SK-N-SH (cell line): ENCODE data around the gene ACTR3. TPM values are rescaled to one million over a fixed set of nuclear protein-coding genes. Genes with fewer than 3 reads are reported as not detected.

ENCODE experiments used
- CTCF ChIA-PET: fragments of 300-600, 350-600 bp; formaldehyde crosslinking; extraction: SDS; loops from one replicate; lab custom pipeline; 2021; lab: Yijun Ruan, JAX
- POLR2A ChIA-PET: fragments of 350-600 bp; sonication (Branson Sonifier 250); formaldehyde crosslinking; extraction: SDS; loops from one replicate; lab custom pipeline; 2020; ENCODE audit warnings: antibody characterized with exemption, inconsistent platforms; lab: Yijun Ruan, JAX
- DNase-seq: peaks from one replicate; pipeline ENCODE4 v3.0.0; 2012
- H2AFZ ChIP-seq: fragments of 200-600 bp; sonication (generic); 2 replicates; pipeline ENCODE4 v1.8.1; 2016; ENCODE audit warnings: antibody characterized with exemption, mild to moderate bottlenecking, low read depth
- H3F3A ChIP-seq: fragments of 200-600 bp; sonication (generic); replicated peaks from 2 replicates; pipeline ENCODE3; 2016; ENCODE audit warnings: antibody characterized with exemption, mild to moderate bottlenecking; ENCODE audit not compliant: insufficient read depth
- H3K27ac ChIP-seq, 2 experiments: fragments of 200-500 bp in 1 of 2; fragments of 200-600 bp in 1 of 2; sonication (Bioruptor generic) in 1 of 2; sonication (generic), shearing (Covaris generic) in 1 of 2; 2 replicates each; pipeline versions ENCODE4 v1.5.1 to v1.6.1; 2014 to 2016; ENCODE audit warnings: low read depth in 2 of 2, inconsistent platforms in 1 of 2, low read length in 1 of 2, mild to moderate bottlenecking in 1 of 2, mixed read lengths in 1 of 2
- H3K27me3 ChIP-seq: fragments of 200-600 bp; sonication (generic), shearing (Covaris generic); 2 replicates; pipeline ENCODE4 v1.6.1; 2016; ENCODE audit warnings: mixed run types; ENCODE audit not compliant: insufficient read depth
- H3K36me3 ChIP-seq, 2 experiments: fragments of 200-500 bp in 1 of 2; fragments of 200-600 bp in 1 of 2; sonication (Bioruptor generic) in 1 of 2; sonication (generic) in 1 of 2; replicated peaks in 1 of 2; 2 replicates each; pipeline versions ENCODE3 to v1.5.1; 2014 to 2016; ENCODE audit warnings: low read length in 1 of 2, mild to moderate bottlenecking in 1 of 2; ENCODE audit not compliant: insufficient read depth in 2 of 2, control insufficient read depth in 1 of 2
- H3K4me1 ChIP-seq, 2 experiments: fragments of 200-500 bp in 1 of 2; fragments of 200-600 bp in 1 of 2; sonication (Bioruptor generic) in 1 of 2; sonication (generic), shearing (Covaris generic) in 1 of 2; 2 replicates each; pipeline versions ENCODE4 v1.5.1 to v1.6.1; 2014 to 2016; ENCODE audit warnings: low read depth in 1 of 2, low read length in 1 of 2, mixed run types in 1 of 2; ENCODE audit not compliant: insufficient read depth in 2 of 2, control insufficient read depth in 1 of 2
- H3K4me2 ChIP-seq: fragments of 200-600 bp; sonication (generic), shearing (Covaris generic); 2 replicates; pipeline ENCODE4 v1.6.1; 2017; ENCODE audit warnings: mixed run types
- H3K4me3 ChIP-seq, 2 experiments: fragments of 200-500 bp in 1 of 2; fragments of 200-600 bp in 1 of 2; sonication (Bioruptor generic) in 1 of 2; sonication (generic), shearing (Covaris generic) in 1 of 2; 2 replicates each; pipeline versions ENCODE4 v1.5.1 to v1.8.1; 2014 to 2016; ENCODE audit warnings: low read depth in 2 of 2, inconsistent platforms in 1 of 2, low read length in 1 of 2, mild to moderate bottlenecking in 1 of 2, mixed read lengths in 1 of 2, moderate library complexity in 1 of 2
- H3K79me2 ChIP-seq: fragments of 200-600 bp; sonication (generic); 2 replicates; pipeline ENCODE4 v1.8.1; 2017; ENCODE audit warnings: mild to moderate bottlenecking; ENCODE audit not compliant: insufficient read depth
- H3K9ac ChIP-seq: fragments of 200-600 bp; sonication (generic); 2 replicates; pipeline ENCODE4 v1.6.1; 2017; ENCODE audit warnings: mixed run types
- H3K9me2 ChIP-seq: fragments of 200-600 bp; sonication (generic); 2 replicates; pipeline ENCODE4 v1.6.1; 2017; ENCODE audit warnings: mixed run types
- H3K9me3 ChIP-seq: fragments of 200-600 bp; sonication (generic); 2 replicates; pipeline ENCODE4 v1.6.1; 2017; ENCODE audit warnings: mixed run types, mild to moderate bottlenecking, moderate library complexity
- H4K20me1 ChIP-seq: fragments of 200-600 bp; sonication (generic); 2 replicates; pipeline ENCODE4 v1.6.1; 2017; ENCODE audit warnings: mild to moderate bottlenecking, mixed run types; ENCODE audit not compliant: insufficient read depth
- EP300 ChIP-seq, 2 experiments: IDR thresholded peaks; 2 replicates each; pipeline versions ENCODE4 v1.4.0 to v1.6.1; 2012; ENCODE audit warnings: borderline replicate concordance in 1 of 2, low read depth in 1 of 2, low read length in 1 of 2
- EZH2phosphoT487 ChIP-seq: fragments of 200-600 bp; sonication (generic); IDR thresholded peaks from 2 replicates; pipeline ENCODE4 v1.6.1; 2017; ENCODE audit warnings: low read depth, mixed run types, mild to moderate bottlenecking, antibody characterized with exemption, moderate library complexity, borderline replicate concordance
- FOSL2 ChIP-seq: IDR thresholded peaks from 2 replicates; pipeline ENCODE4 v1.4.0; 2012; ENCODE audit warnings: low read depth, mild to moderate bottlenecking, moderate library complexity, borderline replicate concordance
- FOXJ3 ChIP-seq: sonication (generic); formaldehyde crosslinking; IDR thresholded peaks from 2 replicates; pipeline ENCODE4 v1.5.1; 2020; ENCODE audit warnings: mild to moderate bottlenecking, missing genetic modification reagents
- MEF2A ChIP-seq: IDR thresholded peaks from 2 replicates; pipeline ENCODE4 v1.4.0; 2012; ENCODE audit warnings: low read depth, borderline replicate concordance
- NFIC ChIP-seq: IDR thresholded peaks from 2 replicates; pipeline ENCODE4 v1.4.0; 2012; ENCODE audit warnings: borderline replicate concordance
- RAD21 ChIP-seq: IDR thresholded peaks from 2 replicates; pipeline ENCODE4 v1.6.1; 2012; ENCODE audit warnings: mild to moderate bottlenecking, low read length
- RCOR1 ChIP-seq: fragments of 150-350 bp; IDR thresholded peaks from 2 replicates; pipeline ENCODE4 v1.6.1; 2017; ENCODE audit warnings: antibody characterized with exemption, low read length
- REST ChIP-seq: IDR thresholded peaks from 2 replicates; pipeline ENCODE4 v1.6.1; 2012; ENCODE audit warnings: mild to moderate bottlenecking, low read depth, low read length, moderate library complexity
- RXRA ChIP-seq: IDR thresholded peaks from 2 replicates; pipeline ENCODE4 v1.4.0; 2012; ENCODE audit warnings: low read depth, mild to moderate bottlenecking, borderline replicate concordance
- SIN3A ChIP-seq: IDR thresholded peaks from 2 replicates; pipeline ENCODE4 v1.6.1; 2012; ENCODE audit warnings: low read depth, mild to moderate bottlenecking, low read length, moderate library complexity, borderline replicate concordance
- SMC3 ChIP-seq: IDR thresholded peaks from 2 replicates; pipeline ENCODE4 v1.6.1; 2012; ENCODE audit warnings: low read depth, low read length, improper control_type of control experiment
- TEAD4 ChIP-seq: IDR thresholded peaks from 2 replicates; pipeline ENCODE4 v1.4.0; 2012; ENCODE audit warnings: mild to moderate bottlenecking, borderline replicate concordance; ENCODE audit not compliant: insufficient read depth
- YY1 ChIP-seq: IDR thresholded peaks from 2 replicates; pipeline ENCODE4 v1.4.0; 2012; ENCODE audit warnings: low read depth, mild to moderate bottlenecking
- polyA plus RNA-seq, 3 experiments: library from polyadenylated mRNA; depleted of rRNA; stranded (reverse); fragments of >200 nt; gene quantifications; 2 replicates each; pipeline ENCODE4 v1.2.3, GENCODE V29; 2012
- TF ChIP-seq, protein P1 (sequence below): IDR thresholded peaks from 2 replicates; pipeline ENCODE4 v1.4.0; 2012; ENCODE audit warnings: low read depth
- TF ChIP-seq, protein P2 (sequence below): fragments of 200-600 bp; sonication (generic); IDR thresholded peaks from 2 replicates; pipeline ENCODE4 v1.6.1; 2017; ENCODE audit warnings: antibody characterized with exemption, mild to moderate bottlenecking, moderate library complexity
- TF ChIP-seq, protein P3 (sequence below): IDR thresholded peaks from 2 replicates; pipeline ENCODE4 v1.4.0; 2012; ENCODE audit warnings: low read depth, borderline replicate concordance

ACTR3 gene
- polyA plus RNA-seq, 1 of the 3 experiments (the other 2 are of a cell fraction) = 90.8 TPM

- Histone ChIP-seq H3K36me3 (peaks cover 2 to 17% of the 10 kb centered on the region in 2 experiments), H3F3A (peaks cover 15% of the 10 kb centered on the region), H3K9me2 (no peaks in the 10 kb centered on the region), H3K4me2 (peak overlapping the region; percentile 8; the same call in 1 of the 2 replicates), H3K9me3 (no peaks in the 10 kb centered on the region), H3K4me1 (peaks cover 18 to 49% of the 10 kb centered on the region in 2 experiments), H3K9ac (no peak overlapping the region), H3K27ac (peak overlapping the region in 1 of 2 experiments; percentile 10; a peak in 2 of 4 replicates), H3K79me2 (peaks cover 100% of the 10 kb centered on the region), H3K27me3 (no peaks in the 10 kb centered on the region), H3K4me3 (no peak overlapping the region), H4K20me1 (peaks cover 100% of the 10 kb centered on the region), H2AFZ (no peak overlapping the region)
- no peak for DNase-seq
- TF ChIP-seq FOXJ3 (CRISPR knock-in tag) (no peak), RCOR1 (no peak), EP300 (IDR thresholded peaks at IDR 0.05; ENCODE audit: borderline replicate concordance in 1 of 2, low read depth in 1 of 2, low read length in 1 of 2) (no peak), REST (no peak), FOSL2 (no peak), SIN3A (no peak), MEF2A (no peak), RXRA (no peak), EZH2phosphoT487 (no peak), YY1 (no peak), TEAD4 (no peak), SMC3 (no peak), RAD21 (no peak), NFIC (no peak)
- TF ChIP-seq, protein P1, sequence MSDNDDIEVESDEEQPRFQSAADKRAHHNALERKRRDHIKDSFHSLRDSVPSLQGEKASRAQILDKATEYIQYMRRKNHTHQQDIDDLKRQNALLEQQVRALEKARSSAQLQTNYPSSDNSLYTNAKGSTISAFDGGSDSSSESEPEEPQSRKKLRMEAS = no peak
- TF ChIP-seq, protein P2, sequence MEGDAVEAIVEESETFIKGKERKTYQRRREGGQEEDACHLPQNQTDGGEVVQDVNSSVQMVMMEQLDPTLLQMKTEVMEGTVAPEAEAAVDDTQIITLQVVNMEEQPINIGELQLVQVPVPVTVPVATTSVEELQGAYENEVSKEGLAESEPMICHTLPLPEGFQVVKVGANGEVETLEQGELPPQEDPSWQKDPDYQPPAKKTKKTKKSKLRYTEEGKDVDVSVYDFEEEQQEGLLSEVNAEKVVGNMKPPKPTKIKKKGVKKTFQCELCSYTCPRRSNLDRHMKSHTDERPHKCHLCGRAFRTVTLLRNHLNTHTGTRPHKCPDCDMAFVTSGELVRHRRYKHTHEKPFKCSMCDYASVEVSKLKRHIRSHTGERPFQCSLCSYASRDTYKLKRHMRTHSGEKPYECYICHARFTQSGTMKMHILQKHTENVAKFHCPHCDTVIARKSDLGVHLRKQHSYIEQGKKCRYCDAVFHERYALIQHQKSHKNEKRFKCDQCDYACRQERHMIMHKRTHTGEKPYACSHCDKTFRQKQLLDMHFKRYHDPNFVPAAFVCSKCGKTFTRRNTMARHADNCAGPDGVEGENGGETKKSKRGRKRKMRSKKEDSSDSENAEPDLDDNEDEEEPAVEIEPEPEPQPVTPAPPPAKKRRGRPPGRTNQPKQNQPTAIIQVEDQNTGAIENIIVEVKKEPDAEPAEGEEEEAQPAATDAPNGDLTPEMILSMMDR = no peak
- TF ChIP-seq, protein P3, sequence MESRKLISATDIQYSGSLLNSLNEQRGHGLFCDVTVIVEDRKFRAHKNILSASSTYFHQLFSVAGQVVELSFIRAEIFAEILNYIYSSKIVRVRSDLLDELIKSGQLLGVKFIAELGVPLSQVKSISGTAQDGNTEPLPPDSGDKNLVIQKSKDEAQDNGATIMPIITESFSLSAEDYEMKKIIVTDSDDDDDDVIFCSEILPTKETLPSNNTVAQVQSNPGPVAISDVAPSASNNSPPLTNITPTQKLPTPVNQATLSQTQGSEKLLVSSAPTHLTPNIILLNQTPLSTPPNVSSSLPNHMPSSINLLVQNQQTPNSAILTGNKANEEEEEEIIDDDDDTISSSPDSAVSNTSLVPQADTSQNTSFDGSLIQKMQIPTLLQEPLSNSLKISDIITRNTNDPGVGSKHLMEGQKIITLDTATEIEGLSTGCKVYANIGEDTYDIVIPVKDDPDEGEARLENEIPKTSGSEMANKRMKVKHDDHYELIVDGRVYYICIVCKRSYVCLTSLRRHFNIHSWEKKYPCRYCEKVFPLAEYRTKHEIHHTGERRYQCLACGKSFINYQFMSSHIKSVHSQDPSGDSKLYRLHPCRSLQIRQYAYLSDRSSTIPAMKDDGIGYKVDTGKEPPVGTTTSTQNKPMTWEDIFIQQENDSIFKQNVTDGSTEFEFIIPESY = no peak
- ChIA-PET POLR2A (no interaction called here), CTCF (no interaction called here)
Observed at GRCh38 chr2:113898081-113898480, 8.2 kb downstream of the ACTR3 start.
